Activated CD8-positive, alpha-beta memory T cell treated with anti-CD3 and anti-CD28 coated beads for 36 hours (primary cell): ENCODE data around the gene EXOC1. TPM values are rescaled to one million over a fixed set of nuclear protein-coding genes. Genes with fewer than 3 reads are reported as not detected.
"Not testable (repeated sequence)": the region's sequence is repeated elsewhere in the genome, so short reads cannot be mapped to it uniquely, and the experiment has no call there.

Experiments
- CTCF ChIA-PET: fragments of 350-600 bp; sonication (Branson Sonifier 250); formaldehyde crosslinking; loops from one replicate; lab custom pipeline; 2021; ENCODE audit warnings: antibody characterized with exemption; lab: Charles Lee
- POLR2A ChIA-PET: fragments of 350-600 bp; sonication (Branson Sonifier 250); formaldehyde crosslinking; loops from one replicate; lab custom pipeline; 2021; ENCODE audit warnings: antibody characterized with exemption; lab: Charles Lee
- total RNA-seq, 2 experiments: library from RNA; stranded (reverse); gene quantifications; one replicate each; pipeline ENCODE4 v1.2.3, GENCODE V29; 2021

EXOC1 gene
- total RNA-seq, 2 experiments from 2014 or later, result 19.9 TPM

- POLR2A ChIA-PET, CTCF ChIA-PET: not testable (repeated sequence)
Measured at GRCh38 chr4:55841373-55842239, 11.8 kb upstream of the EXOC1 start.

GRCh38 chr4:55842312-55842711 is 11.1 kb upstream of the EXOC1 start:
- POLR2A ChIA-PET, CTCF ChIA-PET: not testable (repeated sequence)

- ChIA-PET CTCF (interaction anchor here (1.1 kb wide), 1 partner anchor 99 kb away, joined by 3 read pairs; the partner anchor contains the start of gene CEP135), POLR2A (no interaction called here)
Measured at GRCh38 chr4:55849724-55850123, 3.7 kb upstream of the EXOC1 start.

GRCh38 chr4:55851885-55852284 is 1.6 kb upstream of the EXOC1 start:
- POLR2A ChIA-PET, result no interaction called here
- CTCF ChIA-PET, result no interaction called here

GRCh38 chr4:55854129-55854528 is 681 bp downstream of the EXOC1 start:
- POLR2A ChIA-PET, result interaction anchor here (0.6 to 0.9 kb wide), 2 partner anchors 12 to 459 kb away, joined by 3 read pairs; no protein-coding TSS in a partner anchor
- CTCF ChIA-PET, result interaction anchor here (0.9 to 1.5 kb wide), 3 partner anchors 12 to 95 kb away, joined by 3 read pairs; partner anchors contain the start of gene CEP135

GRCh38 chr4:55857586-55857985 is 4.1 kb downstream of the EXOC1 start:
- CTCF ChIA-PET, result interaction anchor here (1.0 kb wide), 1 partner anchor 8 kb away, joined by 3 read pairs; no protein-coding TSS in a partner anchor

GRCh38 chr4:55859711-55860110 is 6.3 kb downstream of the EXOC1 start:
- CTCF ChIA-PET, result no interaction called here
- POLR2A ChIA-PET, result no interaction called here

More at GRCh38 chr4:55857586-55857985, 4.1 kb downstream of the EXOC1 start:
- POLR2A ChIA-PET, result no interaction called here

- ChIA-PET POLR2A (no interaction called here), CTCF (no interaction called here)
Measured at GRCh38 chr4:55864577-55865223, 11.3 kb downstream of the EXOC1 start.

GRCh38 chr4:55865228-55865806 is 11.9 kb downstream of the EXOC1 start:
- ChIA-PET CTCF (interaction anchor here (1.2 kb wide), 1 partner anchor 7 kb away, joined by 3 read pairs; no protein-coding TSS in a partner anchor), POLR2A (no interaction called here)

- CTCF ChIA-PET, result interaction anchor here (1.0 to 1.2 kb wide), 2 partner anchors 8 to 12 kb away, joined by 3 read pairs; no protein-coding TSS in a partner anchor
- POLR2A ChIA-PET, result interaction anchor here (0.7 kb wide), 1 partner anchor 13 kb away, joined by 3 read pairs; the partner anchor contains the start of gene EXOC1
Measured at GRCh38 chr4:55866290-55866907, 13.0 kb downstream of the EXOC1 start.

GRCh38 chr4:55866973-55867574 is 13.6 kb downstream of the EXOC1 start:
- ChIA-PET POLR2A (no interaction called here), CTCF (interaction anchor here (0.7 kb wide), 1 partner anchor 101 kb away, joined by 3 read pairs; no protein-coding TSS in a partner anchor)

- ChIA-PET CTCF (no interaction called here), POLR2A (no interaction called here)
Measured at GRCh38 chr4:55868581-55869090, 15.2 kb downstream of the EXOC1 start.

GRCh38 chr4:55871299-55871800 is 17.9 kb downstream of the EXOC1 start:
- ChIA-PET POLR2A (no interaction called here), CTCF (interaction anchor here (1.4 kb wide), 1 partner anchor 17 kb away, joined by 3 read pairs; no protein-coding TSS in a partner anchor)

- CTCF ChIA-PET, result no interaction called here
- POLR2A ChIA-PET, result no interaction called here
Measured at GRCh38 chr4:55874831-55875230, 21.4 kb downstream of the EXOC1 start.

- ChIA-PET CTCF (no interaction called here), POLR2A (no interaction called here)
Measured at GRCh38 chr4:55876387-55876786, 22.9 kb downstream of the EXOC1 start.

GRCh38 chr4:55879224-55879623 is 25.8 kb downstream of the EXOC1 start:
- CTCF ChIA-PET, result no interaction called here
- POLR2A ChIA-PET, result no interaction called here

GRCh38 chr4:55880652-55881280 is 27.3 kb downstream of the EXOC1 start:
- ChIA-PET CTCF (no interaction called here), POLR2A (no interaction called here)
